Measurements from ENCODE around the gene CLCN1. TPM values are rescaled to one million over a fixed set of nuclear protein-coding genes. Genes with fewer than 3 reads are reported as not detected.

CLCN1 gene
- total and polyA plus RNA-seq, 2 donors from 2014 or later = 0.35 TPM; not detected in 1

- Histone ChIP-seq H3K4me1 (ENCODE audit: control insufficient read depth in 2 of 3, insufficient read depth in 2 of 3, low read depth in 1 of 3, low read length in 3 of 3) (no peaks in the 10 kb centered on the region), H3K27me3 (ENCODE audit: control insufficient read depth, insufficient read depth, low read length) (no peaks in the 10 kb centered on the region), H3K9ac (ENCODE audit: low read length in 3 of 3) (no peak overlapping the region), H3K9me3 (ENCODE audit: control insufficient read depth in 2 of 3, insufficient read depth in 1 of 3, low read length in 3 of 3) (no peaks in the 10 kb centered on the region), H3K36me3 (ENCODE audit: control insufficient read depth in 2 of 3, insufficient read depth in 3 of 3, low read length in 3 of 3) (peaks cover 28 to 56% (median 41%) of the 10 kb centered on the region in 3 donors), H3K4me3 (ENCODE audit: low read length in 3 of 3) (no peak overlapping the region), H3K27ac (ENCODE audit: low read depth in 2 of 2, low read length in 2 of 2) (no peak overlapping the region)
- no peak for FAIRE-seq
- intact Hi-C loops (cut with DNase I) = loop anchor here (10.0 kb wide), 1 partner anchor 60 kb away; no protein-coding TSS in a partner anchor
- TF ChIP-seq CTCF (IDR thresholded peaks at IDR 0.05; ENCODE audit: borderline replicate concordance, extremely low read depth, insufficient read depth) = no peak
- DNase-seq = no peak
Measured at GRCh38 chr7:143304938-143305337, 11.0 kb upstream of the CLCN1 start.

- Histone ChIP-seq H3K4me3 (ENCODE audit: low read length in 3 of 3) (no peak overlapping the region), H3K9ac (ENCODE audit: low read length in 3 of 3) (no peak overlapping the region), H3K27me3 (ENCODE audit: control insufficient read depth, insufficient read depth, low read length) (no peaks in the 10 kb centered on the region), H3K27ac (ENCODE audit: low read depth in 2 of 2, low read length in 2 of 2) (no peak overlapping the region), H3K9me3 (ENCODE audit: control insufficient read depth in 2 of 3, insufficient read depth in 1 of 3, low read length in 3 of 3) (no peaks in the 10 kb centered on the region), H3K36me3 (ENCODE audit: control insufficient read depth in 2 of 3, insufficient read depth in 3 of 3, low read length in 3 of 3) (peaks cover 28 to 50% (median 36%) of the 10 kb centered on the region in 3 donors), H3K4me1 (ENCODE audit: control insufficient read depth in 2 of 3, insufficient read depth in 2 of 3, low read depth in 1 of 3, low read length in 3 of 3) (no peaks in the 10 kb centered on the region)
- DNase-seq (peak in 2 of 5 donors; percentile 39 to 53), FAIRE-seq (no peak)
- TF ChIP-seq CTCF (IDR thresholded peaks at IDR 0.05; ENCODE audit: borderline replicate concordance, extremely low read depth, insufficient read depth) = peak; percentile 69
- intact Hi-C loops (cut with DNase I) = loop anchor here (10.0 kb wide), 1 partner anchor 61 kb away; no protein-coding TSS in a partner anchor
Measured at GRCh38 chr7:143305423-143306070, 10.4 kb upstream of the CLCN1 start.

- intact Hi-C loops (cut with DNase I) = loop anchor here (10.0 kb wide), 1 partner anchor 64 kb away; no protein-coding TSS in a partner anchor
- Histone ChIP-seq H3K27me3 (ENCODE audit: control insufficient read depth, insufficient read depth, low read length) (no peaks in the 10 kb centered on the region), H3K27ac (ENCODE audit: low read depth in 2 of 2, low read length in 2 of 2) (no peak overlapping the region), H3K36me3 (ENCODE audit: control insufficient read depth in 2 of 3, insufficient read depth in 3 of 3, low read length in 3 of 3) (peaks cover 15 to 29% (median 27%) of the 10 kb centered on the region in 3 donors), H3K9me3 (ENCODE audit: control insufficient read depth in 2 of 3, insufficient read depth in 1 of 3, low read length in 3 of 3) (no peaks in the 10 kb centered on the region), H3K4me1 (ENCODE audit: control insufficient read depth in 2 of 3, insufficient read depth in 2 of 3, low read depth in 1 of 3, low read length in 3 of 3) (no peaks in the 10 kb centered on the region), H3K4me3 (ENCODE audit: low read length in 3 of 3) (no peak overlapping the region), H3K9ac (ENCODE audit: low read length in 3 of 3) (no peak overlapping the region)
- no peak for TF ChIP-seq CTCF (IDR thresholded peaks at IDR 0.05; ENCODE audit: borderline replicate concordance, extremely low read depth, insufficient read depth)
- FAIRE-seq = no peak
- no peak for DNase-seq
Measured at GRCh38 chr7:143308632-143309031, 7.3 kb upstream of the CLCN1 start.

Measured in kidney (tissue), 14 donors.